Ecto neural progenitor cell (in vitro differentiated cells): ENCODE results near the gene CFAP69.

Source experiments
- DNase-seq: peaks from one replicate; pipeline ENCODE4 v3.0.0-alpha.2; 2018; ENCODE audit warnings: low spot score

The CFAP69 gene

GRCh38 chr7:90244909-90245851 is at the start of gene CFAP69:
Gene CFAP69, plus strand, starts transcription at chr7:90245174. Its CDS starts 251 bp downstream, at chr7:90245425.
- DNase-seq, result peak; percentile 97

- DNase-seq, result no peak
Measured at GRCh38 chr7:90201500-90202195, 43.3 kb upstream of the CFAP69 start.

- no peak for DNase-seq
Measured at GRCh38 chr7:90207956-90208355, 37.0 kb upstream of the CFAP69 start.

GRCh38 chr7:90209776-90210175 is 35.2 kb upstream of the CFAP69 start:
- no peak for DNase-seq

- DNase-seq, result no peak
Measured at GRCh38 chr7:90210475-90210874, 34.5 kb upstream of the CFAP69 start.

GRCh38 chr7:90210981-90211380 is 34.0 kb upstream of the CFAP69 start:
- no peak for DNase-seq

- peak; percentile 92 for DNase-seq
Measured at GRCh38 chr7:90211391-90212148, 33.4 kb upstream of the CFAP69 start, which contains the start of gene STEAP2. Gene STEAP2, plus strand, starts transcription at chr7:90211740. Its CDS starts 13,343 bp downstream, at chr7:90225083.

- no peak for DNase-seq
Measured at GRCh38 chr7:90212149-90212495, 32.9 kb upstream of the CFAP69 start.

GRCh38 chr7:90213521-90213920 is 31.5 kb upstream of the CFAP69 start:
- DNase-seq, result no peak

- DNase-seq, result no peak
Measured at GRCh38 chr7:90216080-90216674, 28.8 kb upstream of the CFAP69 start.

GRCh38 chr7:90216771-90217170 is 28.2 kb upstream of the CFAP69 start:
- no peak for DNase-seq

GRCh38 chr7:90222390-90222789 is 22.6 kb upstream of the CFAP69 start:
- no peak for DNase-seq

GRCh38 chr7:90222811-90223725 is 21.9 kb upstream of the CFAP69 start:
- no peak for DNase-seq

GRCh38 chr7:90224195-90224594 is 20.8 kb upstream of the CFAP69 start:
- DNase-seq, result no peak

- no peak for DNase-seq
Measured at GRCh38 chr7:90225181-90225580, 19.8 kb upstream of the CFAP69 start.

GRCh38 chr7:90225601-90226000 is 19.4 kb upstream of the CFAP69 start:
- DNase-seq, result no peak

- DNase-seq, result no peak
Measured at GRCh38 chr7:90227259-90227658, 17.7 kb upstream of the CFAP69 start.

GRCh38 chr7:90229682-90230081 is 15.3 kb upstream of the CFAP69 start:
- DNase-seq, result no peak

GRCh38 chr7:90230834-90231233 is 14.1 kb upstream of the CFAP69 start:
- no peak for DNase-seq

- DNase-seq, result no peak
Measured at GRCh38 chr7:90231304-90231703, 13.7 kb upstream of the CFAP69 start.

GRCh38 chr7:90232430-90232829 is 12.5 kb upstream of the CFAP69 start:
- DNase-seq, result no peak
